CD4-positive, alpha-beta T cell treated with Interleukin-12 subunit alpha and Interleukin-12 subunit beta, for 1 hour (primary cell): ENCODE results near the gene QRICH1.
"Not testable (repeated sequence)": the region's sequence is repeated elsewhere in the genome, so short reads cannot be mapped to it uniquely, and the experiment has no call there.

ENCODE experiments used
- DNase-seq: peaks from one replicate; pipeline ENCODE4 v3.0.0-alpha.2; 2020

The QRICH1 gene

DNA sequence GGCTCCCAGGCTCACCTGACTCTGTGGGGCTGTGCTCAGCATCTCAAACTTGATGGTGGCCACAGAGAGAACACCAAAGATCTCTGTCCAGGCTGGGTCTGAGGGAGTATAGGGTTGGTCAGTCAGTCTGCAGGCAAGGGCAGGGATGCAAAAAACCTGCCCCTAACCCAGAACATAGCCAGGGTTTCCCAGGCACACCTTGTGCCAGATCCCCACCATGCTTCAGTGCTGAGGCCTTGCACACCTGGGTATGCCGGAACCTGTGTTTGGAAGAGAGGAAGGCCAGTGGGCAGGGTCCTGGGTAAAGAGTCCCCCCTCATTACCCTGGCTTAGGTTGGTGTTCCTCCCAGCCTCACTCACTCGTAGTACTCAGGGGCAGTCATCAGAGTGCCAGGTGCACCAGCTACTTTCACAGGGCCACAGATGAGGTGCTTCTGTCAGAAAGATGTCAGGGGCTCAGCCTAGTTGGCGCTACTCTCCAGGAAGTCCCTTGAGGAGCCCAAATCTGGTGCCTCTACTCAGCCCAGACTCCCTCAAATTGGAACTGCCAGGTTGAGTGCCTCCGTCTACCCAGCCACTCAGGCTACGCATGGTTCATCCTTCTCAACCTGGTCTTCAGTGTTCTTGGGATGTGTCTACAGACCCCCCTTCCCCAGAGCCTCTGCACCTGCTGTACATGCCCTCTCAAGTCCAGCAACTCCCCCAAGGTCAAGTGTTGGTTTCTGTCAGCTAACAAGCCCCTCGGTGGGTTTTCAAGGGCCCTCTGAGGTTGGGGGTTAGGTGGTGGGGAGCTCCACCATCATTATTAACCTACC is 77.2 kb downstream of the QRICH1 start:
- no peak for DNase-seq

DNA sequence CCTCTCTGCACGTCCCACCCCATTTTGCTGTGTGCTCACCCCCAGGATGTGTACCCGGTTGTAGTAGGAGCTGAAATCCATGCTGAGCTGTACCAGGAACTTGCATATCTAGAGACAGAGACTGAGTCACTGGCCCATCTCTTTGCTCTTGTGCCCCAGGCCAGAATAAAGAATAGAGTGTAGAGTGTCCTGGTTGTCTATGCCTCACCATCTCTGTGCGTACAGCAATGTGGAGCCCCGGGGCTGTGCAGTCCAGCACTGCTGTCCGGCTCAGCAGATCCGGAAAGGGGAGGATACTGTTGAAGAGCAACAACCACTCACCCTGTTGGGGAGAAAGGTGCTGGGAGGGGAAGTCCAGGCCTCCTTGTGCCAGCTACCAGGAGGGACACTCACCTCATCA is 78.1 kb downstream of the QRICH1 start:
- no peak for DNase-seq

DNA sequence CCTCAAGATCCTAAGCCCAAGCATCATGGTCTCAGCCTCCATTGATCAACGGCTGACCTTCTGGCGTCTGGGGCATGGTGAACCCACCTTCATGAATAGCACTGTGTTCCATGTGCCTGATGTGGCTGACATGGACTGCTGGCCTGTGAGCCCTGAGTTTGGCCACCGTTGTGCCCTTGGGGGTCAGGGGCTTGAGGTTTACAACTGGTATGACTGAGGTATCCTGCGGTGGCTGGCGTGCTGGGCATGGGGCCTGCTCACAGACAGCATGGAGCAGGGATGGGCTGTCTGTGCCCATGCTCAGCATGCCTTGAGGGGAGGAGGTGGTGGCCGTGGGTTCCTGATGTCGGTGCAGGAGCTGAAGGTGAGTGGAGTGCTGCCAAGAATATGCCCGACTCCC is 78.8 kb downstream of the QRICH1 start:
- DNase-seq = no peak

DNA sequence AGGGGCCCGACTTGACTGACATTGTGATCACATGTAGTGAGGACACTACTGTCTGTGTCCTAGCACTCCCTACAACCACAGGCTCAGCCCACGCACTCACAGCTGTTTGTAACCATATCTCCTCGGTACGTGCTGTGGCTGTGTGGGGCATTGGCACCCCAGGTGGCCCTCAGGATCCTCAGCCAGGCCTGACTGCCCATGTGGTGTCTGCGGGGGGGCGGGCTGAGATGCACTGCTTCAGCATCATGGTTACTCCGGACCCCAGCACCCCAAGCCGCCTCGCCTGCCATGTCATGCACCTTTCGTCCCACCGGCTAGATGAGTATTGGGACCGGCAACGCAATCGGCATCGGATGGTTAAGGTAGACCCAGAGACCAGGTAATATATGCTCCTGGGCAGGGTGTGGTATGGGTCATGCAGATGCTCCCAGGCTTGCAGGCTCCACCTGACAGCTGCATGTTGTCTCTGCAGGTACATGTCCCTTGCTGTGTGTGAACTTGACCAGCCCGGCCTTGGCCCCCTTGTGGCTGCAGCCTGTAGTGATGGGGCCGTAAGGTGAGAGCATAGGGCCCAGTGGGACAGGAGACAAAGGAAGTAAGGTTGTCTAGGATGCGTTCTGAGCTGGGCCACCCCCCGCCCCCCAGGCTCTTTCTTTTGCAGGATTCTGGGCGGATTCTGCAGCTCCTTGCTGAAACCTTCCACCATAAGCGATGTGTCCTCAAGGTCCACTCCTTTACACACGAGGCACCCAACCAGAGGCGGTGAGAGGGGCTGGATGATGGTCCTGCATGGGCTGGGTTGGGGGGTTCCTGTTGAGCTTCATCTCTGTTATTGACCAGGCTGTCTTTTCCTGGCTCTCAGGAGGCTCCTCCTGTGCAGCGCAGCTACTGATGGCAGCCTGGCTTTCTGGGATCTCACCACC is 79.9 kb downstream of the QRICH1 start:
- peak; percentile 66 for DNase-seq

DNA sequence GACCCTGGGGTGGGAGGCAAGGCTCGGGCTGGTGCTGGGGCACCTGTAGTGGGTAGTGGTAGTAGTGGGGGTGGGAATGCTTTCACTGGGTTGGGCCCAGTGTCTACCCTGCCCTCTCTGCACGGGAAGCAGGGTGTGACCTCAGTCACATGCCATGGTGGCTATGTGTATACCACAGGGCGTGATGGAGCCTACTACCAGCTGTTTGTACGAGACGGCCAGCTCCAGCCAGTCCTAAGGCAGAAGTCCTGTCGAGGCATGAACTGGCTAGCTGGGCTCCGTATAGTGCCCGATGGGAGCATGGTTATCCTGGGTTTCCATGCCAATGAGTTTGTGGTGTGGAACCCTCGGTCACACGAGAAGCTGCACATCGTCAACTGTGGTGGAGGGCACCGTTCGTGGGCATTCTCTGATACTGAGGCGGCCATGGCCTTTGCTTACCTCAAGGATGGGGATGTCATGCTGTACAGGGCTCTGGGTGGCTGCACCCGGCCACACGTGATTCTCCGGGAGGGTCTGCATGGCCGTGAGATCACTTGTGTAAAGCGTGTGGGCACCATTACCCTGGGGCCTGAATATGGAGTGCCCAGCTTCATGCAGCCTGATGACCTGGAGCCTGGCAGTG is 80.6 kb downstream of the QRICH1 start:
- DNase-seq = no peak

DNA sequence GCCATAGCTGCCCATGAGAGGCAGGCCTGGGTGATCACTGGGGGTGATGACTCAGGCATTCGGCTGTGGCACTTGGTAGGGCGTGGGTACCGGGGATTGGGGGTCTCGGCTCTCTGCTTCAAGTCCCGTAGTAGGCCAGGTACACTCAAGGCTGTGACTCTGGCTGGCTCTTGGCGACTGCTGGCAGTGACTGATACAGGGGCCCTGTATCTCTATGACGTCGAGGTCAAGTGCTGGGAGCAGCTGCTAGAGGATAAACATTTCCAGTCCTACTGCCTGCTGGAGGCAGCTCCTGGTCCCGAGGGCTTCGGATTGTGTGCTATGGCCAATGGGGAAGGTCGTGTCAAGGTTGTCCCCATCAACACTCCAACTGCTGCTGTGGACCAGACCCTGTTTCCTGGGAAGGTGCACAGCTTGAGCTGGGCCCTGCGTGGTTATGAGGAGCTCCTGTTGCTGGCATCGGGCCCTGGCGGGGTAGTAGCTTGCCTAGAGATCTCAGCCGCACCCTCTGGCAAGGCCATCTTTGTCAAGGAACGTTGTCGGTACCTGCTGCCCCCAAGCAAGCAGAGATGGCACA is 81.3 kb downstream of the QRICH1 start:
- no peak for DNase-seq

DNA sequence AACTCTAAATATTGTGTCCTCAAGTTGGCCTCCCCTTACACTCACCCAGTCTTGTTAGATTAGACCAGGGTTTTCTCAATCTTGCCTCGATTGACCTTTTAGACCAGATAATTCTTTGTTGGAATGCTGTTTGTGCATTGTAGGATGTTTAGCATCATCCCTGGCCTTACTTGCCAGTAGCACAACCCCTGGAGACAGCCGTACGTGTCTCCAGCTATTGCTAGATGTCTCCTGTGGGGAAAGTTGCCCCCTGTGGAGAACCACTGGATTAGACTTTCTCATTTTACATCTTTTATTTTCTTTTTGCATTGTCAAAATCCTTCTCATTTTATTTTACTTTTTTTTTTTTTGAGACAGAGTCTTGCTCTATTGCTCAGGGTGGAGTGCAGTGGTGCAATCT is 84.5 kb downstream of the QRICH1 start:
- no peak for DNase-seq

DNA sequence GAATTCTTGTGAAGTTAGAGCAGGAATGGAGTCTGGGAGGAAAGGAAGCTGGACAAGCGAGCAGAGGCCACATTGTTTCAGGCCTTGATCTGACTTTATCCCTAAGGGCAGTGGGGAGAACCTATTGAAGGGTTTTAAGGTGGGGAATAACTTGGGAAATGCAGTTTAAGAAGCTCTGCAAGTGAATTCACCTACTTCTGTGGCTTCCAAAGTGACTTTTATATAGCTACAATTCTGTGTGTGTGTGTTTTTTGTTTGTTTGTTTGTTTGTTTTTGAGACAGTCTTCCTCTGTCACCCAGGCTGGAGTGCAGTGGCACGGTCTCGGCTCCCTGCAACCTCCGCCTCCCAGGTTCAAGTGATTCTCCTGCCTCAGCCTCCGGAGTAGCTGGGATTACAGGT is 85.2 kb downstream of the QRICH1 start:
- DNase-seq = not testable (repeated sequence)

DNA sequence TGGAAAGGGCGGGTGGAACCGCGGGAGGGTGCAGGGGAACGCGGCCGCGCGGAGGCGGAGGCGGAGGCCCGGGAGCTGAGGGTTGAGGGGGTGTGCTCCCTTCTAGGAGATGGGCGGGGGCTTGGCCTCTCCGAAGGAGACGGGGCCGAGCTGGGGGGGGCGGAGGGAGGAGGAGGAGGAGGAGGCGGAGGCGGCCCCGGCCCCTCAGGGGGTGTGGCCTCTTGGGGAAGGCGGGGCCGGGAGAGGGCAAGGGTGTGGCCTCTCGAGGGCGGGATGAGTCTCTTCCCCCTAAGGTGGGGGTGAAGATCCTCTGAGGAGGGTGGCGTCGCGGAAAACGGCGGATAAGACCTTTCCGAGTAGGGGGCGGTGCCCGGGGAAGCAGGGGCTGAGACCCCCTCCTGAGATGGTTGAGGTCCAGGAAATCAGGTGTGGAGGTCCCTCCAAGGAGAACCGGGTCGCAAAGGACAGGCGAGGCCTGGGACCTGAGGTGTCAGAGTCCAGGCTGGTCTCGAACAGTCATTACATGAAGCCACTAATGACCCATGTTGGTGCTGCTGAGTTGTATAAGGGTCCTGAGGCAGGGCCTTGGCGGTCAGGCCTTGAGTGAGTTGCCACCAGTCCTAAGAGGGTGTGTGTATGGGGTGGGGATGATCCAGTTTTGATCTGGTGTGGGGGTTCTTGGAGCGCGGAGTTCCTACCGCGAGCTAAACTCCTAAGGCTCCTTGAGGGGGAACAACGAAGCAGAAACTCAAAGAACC is 85.9 kb downstream of the QRICH1 start:
- DNase-seq = peak; percentile 93

DNA sequence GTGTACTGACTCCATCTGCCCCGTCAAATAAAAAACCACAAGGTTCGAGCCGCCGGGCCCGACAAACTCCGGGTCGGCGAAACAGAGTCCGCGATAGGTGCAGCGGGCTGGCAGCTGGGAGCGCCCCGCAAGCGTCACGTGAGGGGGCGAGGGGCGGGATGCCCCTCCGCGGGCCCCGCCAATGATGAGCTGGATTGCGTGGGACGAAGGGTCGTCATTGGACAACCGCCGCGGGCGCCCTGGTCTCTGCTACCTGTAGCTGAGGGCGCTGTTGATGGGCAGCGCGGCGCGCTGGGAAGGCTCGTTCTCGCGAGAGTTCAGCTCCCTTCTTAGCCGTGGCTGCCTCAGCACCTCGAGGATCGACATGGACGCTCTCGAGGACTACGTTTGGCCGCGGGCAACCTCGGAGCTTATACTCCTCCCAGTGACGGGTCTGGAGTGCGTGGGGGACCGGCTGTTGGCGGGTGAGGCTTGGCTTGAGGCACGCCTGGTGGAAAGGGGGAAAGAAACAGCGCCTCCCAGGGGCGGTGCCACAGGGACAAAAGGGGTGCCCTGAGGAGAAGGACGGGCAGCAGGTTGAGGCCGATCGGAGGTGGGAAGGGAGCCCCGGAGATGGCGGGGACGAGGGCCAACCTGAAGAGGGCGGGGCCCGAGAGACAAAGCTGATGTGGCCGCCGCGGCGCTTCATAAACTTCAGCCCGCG is 86.7 kb downstream of the QRICH1 start, which contains the start of gene WDR6:
WDR6 (plus strand) TSS at position 324 of the 703 bp plus-strand sequence; CDS start at position 365, 41 bp downstream.
- DNase-seq = peak; percentile 98

DNA sequence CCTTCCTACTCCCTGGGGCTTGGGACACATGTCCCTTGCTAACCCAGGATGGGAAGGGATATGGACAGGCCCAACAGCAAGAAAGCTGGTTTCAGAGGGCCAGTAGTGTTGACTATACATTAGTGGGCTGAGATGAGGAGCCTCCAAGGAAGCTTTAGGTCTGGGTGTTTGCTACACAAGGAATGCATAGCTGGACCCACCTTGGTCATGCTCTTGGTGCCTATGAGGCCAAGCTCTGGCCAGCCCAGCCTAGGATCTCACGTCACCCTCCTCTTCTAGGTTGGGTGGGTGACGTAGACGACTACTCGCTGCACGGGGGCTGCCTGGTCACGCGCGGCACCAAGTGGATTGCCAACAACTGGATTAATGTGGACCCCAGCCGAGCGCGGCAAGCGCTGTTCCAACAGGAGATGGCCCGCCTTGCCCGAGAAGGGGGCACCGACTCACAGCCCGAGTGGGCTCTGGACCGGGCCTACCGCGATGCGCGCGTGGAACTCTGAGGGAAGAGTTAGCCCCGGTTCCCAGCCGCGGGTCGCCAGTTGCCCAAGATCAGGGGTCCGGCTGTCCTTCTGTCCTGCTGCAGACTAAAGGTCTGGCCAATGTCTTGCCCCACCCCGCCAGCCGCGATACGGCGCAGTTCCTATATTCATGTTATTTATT is 87.3 kb downstream of the QRICH1 start:
- no peak for DNase-seq

DNA sequence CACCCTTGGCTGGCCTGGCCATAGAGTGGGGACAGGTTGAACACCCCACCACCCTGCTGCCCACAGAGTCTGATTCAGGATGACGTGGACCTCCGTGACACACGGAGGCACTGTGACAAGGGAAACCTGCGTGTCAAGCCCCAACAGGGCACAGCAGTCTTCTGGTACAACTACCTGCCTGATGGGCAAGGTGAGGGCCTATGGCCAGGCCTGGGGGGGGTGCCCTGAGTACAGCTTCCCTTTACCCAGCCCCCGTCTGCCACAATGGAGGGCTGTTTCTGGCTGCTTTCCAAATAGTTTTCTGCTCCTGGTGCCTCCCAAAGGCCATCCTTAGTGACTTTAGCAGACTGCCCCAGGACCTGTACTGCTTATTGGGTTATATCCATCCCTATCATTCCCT is 87.9 kb downstream of the QRICH1 start:
- DNase-seq = no peak

DNA sequence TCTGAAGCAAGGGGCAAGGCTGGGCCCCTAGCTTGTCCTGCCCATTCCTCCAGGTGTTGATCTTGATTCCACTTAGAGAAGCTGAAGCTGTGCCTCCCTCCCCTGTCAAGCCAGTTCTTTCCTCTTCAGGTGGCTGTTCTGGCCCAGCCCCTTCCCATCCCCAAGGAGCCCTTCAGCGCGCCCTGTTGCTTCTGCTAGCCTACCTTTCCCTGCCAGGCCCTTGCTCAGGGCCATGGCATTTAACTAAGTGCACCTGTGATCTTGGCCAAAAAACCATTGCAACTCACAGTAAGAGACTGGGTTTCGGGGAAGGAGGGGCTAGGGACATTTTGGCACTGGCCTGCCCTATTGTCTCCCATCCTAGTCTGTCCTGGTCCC is 88.6 kb downstream of the QRICH1 start:
- no peak for DNase-seq

DNA sequence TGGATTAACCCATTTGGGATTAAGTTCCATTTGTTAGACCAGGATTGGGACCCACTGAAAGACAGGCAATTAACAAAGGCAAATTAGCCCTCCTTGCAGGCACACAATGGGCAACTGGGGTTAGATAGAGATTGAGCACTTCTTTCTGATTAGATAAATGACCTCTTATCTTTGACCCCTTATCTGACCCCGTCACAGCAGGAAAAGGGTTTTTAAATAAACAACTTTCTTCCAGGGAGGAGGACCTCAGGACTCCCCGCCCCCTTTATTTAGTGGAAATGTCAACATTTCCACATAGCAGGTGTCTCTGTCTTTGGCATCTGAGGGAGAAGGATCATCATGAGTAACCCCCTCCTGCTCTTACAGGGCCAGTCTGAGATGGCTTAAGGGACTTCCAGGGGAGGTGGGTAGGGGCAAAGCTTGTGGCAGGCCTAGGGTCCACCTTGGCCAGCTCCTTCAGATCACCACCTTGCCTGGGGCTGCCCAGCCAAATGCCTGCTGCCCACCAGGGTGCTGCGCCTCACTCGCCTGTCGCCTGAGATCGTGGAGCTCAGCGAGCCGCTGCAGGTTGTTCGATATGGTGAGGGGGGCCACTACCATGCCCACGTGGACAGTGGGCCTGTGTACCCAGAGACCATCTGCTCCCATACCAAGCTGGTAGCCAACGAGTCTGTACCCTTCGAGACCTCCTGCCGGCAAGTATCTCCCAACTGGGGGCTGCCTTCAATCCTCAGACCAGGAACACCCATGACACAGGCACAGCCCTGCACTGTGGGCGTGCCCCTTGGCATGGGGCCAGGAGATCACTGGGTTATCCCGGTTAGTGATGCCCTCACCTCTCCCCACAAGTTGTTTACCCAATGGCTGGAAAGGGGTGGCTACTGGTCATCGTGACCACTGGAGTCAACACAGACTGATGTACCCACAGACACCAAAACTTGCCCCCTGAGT is 89.2 kb downstream of the QRICH1 start:
- no peak for DNase-seq

DNA sequence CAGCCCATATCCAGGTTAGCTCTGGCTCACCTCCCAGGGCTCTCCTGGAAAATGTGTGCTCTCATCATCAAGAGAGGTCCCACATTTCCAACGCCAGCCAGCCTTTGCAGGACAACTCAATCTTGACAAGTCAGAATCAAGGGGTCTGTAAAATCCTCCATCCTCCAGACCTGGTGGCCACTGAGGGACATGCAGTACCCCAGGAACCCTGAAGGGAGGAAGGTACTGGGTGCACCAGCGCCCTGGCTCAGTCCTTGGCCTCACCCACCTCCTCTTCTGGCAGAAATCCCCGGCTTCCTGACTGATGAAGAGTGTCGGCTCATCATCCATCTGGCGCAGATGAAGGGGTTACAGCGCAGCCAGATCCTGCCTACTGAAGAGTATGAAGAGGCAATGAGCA is 92.7 kb downstream of the QRICH1 start:
- no peak for DNase-seq

DNA sequence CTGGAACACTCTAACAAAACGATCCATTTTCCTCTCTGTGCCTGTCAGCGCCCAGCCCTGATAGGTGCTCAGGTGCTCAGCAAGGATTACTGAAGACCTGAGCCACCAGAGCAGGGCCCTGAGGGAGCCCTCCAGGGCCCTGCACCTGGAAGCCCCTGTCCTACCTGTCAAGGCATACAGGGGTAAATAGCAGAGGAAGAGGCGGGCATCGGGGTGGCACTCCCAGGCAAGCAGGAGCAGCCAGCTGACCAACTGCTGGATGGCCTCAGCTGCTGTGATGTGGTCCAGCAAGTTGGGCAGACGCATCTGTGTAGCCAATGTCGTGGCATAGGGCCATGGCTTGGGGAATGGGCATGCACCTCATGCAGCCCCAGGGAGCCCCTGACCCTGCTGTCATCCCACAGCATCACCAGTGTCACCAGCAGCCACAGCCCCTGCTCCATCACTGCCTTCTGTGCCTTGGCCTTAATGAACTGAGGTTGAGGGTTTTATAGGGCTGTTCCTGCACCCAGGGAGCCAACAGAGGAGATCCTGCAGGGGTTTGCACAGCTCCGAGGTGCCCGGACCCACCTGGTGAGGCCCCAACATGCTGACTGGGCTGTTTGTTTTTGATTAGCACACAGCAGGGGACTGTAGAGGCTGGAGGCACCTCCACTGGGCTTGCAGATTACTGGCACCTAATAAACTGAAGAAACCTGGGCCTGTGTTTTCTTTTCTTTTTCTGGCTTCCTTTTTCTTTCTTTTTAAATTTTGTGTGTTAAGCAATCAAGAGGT is 94.6 kb downstream of the QRICH1 start:
- DNase-seq = no peak

DNA sequence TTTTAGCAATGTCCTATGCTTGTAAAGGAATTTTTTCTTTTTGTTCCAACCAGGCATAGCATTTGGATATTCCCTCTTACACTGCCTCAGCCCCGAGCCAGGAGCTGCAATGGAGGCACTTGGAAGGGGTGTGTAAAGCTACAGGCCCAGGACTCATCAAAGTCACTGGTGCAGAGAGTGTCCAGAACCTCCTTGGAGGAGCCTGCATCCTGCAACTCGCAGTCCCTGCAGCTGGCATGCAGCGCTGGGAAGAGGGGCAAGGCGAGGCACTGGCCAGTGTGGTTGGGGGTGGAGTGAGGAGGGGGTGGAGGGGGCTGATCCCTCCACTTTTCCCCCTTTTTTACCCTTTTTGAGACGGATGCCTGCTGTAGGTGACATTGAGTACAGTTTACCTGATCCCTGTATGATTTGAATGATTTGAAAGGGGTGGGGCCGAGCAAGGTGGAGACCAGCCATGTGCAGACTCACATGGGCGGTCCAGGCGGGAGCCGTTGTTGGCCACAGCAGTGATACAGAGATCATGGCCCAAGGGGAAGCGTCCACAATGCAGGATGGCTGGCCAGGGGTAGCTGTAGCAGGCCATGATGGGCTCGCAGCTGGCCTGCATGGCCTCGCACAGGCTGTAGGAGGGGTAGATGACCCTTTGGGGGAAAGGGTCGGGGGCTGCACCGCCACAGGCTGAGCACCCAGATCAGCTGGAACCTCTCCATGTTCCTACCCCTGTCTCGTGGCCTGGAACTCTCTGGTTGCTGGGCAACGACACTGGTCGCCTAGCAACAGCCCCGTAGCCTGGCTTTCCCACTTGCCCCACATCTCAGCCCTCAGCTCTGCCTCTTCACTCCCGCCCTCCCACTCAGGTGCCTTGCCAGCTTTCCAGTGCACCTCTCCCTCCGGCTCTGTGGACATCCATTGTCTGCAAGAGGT is 95.9 kb downstream of the QRICH1 start:
- no peak for DNase-seq

DNA sequence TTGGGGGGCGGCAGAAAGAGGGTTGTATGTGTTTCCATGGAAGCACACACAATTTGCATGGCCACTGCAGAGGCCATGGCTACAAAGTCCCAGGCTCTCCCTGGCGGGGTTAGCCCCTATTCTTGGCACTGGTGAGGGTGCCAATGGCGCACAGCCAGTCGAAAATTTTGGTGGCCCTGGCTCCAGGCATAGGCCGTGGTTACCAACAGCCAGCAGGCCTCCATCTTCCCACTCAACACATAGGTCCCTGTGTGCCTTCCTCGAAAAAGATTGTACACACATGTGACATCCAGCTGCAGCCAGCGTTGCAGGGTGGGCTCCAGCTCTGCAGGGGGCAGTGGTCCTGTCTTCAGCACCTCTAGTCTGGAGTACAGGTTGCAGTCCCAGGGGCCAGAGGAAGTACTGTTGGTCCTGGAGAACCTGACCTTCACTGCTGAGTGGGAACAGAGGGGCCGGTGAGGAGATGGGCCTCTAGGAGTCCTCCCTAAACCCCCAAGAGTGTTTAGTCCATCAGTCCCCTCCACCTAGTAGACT is 96.7 kb downstream of the QRICH1 start:
- no peak for DNase-seq
